Stimulated activated CD4-positive, alpha-beta T cell treated with anti-CD3 and anti-CD28 coated beads, Interleukin-12 subunit alpha, Interleukin-12 subunit beta, amount 100 ng/mL, for 24 hours (primary cell): Measurements from ENCODE around the gene TMEM229B.

ENCODE experiments used
- DNase-seq, 2 experiments: peaks; one replicate each; pipeline ENCODE4 v3.0.0-alpha.2; 2020; ENCODE audit warnings: low read depth in 2 of 2

TMEM229B gene

DNA sequence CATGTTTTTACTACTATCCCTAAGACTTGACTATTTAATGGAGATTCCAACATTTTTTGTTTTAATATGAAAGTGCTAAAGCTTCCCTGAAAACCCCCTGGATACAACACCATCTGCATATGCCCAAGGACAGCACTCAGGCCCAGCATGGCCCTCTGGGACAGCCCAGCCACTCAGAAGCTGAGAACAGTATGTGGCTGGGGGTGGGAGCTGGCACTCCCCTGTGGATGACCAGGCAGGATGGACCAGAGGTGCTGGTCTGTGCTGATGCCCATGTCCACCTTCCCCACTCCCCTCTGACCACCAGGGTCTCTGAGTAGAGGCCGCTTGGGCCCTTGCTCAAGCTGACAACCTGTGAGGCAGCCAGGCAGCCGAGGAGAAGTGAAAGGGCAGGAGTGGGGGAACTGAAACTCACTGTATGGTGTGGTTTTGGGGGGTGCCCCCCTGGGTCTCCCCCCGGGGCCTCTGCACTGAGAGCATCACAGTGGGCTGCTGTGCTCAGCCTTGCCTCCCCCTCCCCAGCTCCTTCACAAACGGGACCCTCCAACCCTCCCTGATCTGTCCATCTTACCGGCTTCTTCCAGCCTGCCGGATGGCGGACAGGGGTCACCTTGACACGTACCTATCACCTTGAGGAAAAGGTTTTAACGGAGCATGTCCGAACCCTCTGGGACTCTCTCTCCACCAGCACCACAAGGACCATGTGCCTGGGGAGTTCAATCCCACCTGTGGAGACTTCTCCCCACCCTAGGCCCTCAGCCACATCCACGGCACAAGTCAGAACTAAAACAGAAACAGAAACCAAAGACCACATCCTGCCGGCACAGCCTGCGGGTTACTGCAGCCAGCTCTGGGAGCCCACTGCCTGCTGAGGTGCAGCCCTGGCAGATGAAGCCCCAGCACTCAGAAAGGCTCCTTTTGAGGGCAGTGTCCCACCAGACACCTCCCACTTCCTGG is at the start of gene TMEM229B:
Gene TMEM229B, minus strand, starts transcription at position 785 of the 957 bp plus-strand sequence. CDS start 14,798 bp downstream, outside the sequence.
- peak; percentile 40 to 67 for DNase-seq

DNA sequence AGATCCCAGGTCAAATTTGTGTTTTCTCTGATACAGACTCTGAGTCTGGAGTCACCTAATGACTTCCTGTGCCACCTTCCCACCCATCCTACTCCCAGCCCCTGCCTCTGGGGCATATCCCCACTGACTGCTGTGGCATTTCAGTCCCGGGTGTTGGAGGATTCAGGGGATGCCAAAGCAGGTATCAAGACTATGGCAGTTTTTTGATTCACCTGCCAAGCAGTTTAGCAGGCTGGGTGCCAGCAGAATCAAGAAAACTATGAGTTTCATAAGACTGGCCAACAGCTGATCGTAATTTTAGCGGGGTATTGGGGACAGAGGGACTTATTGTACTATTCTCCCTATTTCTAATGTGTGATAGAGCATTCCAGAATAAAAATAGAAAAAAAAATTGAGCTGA is 49.2 kb upstream of the TMEM229B start:
- no peak for DNase-seq

DNA sequence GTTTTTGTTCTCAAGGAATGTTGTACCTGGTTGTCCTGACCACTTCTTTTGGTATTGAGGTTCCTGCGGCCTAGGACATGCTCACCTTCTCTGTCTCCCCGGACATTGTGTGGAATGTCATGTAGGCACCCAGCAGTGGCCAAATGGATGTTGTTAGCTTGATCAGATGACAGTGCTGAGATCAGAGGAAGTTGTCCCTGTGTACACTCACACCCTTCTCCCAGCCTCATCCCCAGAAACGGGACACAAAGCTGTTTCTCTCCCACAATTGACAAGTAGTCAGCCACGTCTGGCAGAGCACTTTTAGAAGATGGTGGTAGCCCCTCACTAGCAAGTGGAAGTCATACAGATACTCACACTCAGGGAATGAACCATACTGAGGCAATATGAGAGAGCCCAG is 47.6 kb upstream of the TMEM229B start:
- DNase-seq, result no peak

DNA sequence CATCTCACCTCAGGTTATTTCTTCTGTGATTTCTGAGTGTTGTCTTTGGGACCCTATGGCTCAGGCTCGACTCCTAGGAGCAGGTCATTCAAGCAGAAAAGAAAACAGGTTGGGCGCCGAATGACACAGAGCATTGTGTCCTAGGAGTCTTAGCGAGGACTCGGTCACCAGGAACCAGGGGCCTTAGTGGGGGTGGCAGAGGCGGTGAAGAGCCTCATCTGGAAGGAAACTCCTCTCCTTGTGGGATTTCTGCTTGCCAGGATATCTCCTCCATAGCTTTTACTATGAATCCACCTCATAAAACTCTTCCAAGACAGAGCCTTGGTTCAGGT is 45.2 kb upstream of the TMEM229B start:
- DNase-seq, result no peak

DNA sequence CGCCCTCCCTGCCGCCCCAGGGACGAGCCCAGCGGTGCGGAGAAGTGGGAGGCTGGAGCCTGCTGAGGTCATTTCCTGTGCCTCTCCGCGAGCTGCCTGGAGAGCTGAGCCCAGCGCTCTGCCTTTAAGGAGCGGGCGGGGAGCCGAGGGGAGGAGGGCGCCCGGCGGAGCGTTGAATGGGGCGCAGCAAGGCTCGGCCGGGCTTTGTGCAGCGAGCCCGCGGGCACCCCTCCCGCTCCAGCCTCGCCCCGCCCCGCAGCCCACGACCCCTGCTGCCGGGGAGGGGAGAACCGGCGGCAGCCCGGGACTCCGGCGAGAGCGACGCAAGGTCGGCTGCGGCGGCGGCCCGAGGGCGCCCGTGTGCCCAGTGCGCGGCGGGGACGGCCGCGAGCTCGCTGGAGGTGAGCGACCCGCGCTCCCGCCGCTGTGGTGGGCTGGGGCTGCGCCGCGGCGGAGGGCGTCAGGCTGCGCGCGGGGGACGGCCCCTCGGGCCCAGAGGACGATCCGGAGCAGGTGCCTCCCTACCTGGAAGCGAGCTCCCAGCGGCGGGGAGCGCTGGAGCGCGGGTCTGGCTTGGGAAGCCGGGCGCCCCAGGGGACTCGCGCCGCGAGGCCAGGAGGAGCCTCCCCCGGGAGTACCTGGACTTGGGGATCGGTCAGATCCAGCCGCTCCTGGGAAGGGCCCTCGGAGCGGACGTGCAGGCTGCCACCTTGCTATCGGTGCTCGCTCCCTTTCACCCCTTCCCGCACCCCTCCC is 44.7 kb upstream of the TMEM229B start, which contains the start of gene PLEKHH1:
Gene PLEKHH1, plus strand, starts transcription at position 293 of the 756 bp plus-strand sequence. CDS start 8,578 bp downstream, outside the sequence.
- peak in 1 of 2 experiments; percentile 57 for DNase-seq

DNA sequence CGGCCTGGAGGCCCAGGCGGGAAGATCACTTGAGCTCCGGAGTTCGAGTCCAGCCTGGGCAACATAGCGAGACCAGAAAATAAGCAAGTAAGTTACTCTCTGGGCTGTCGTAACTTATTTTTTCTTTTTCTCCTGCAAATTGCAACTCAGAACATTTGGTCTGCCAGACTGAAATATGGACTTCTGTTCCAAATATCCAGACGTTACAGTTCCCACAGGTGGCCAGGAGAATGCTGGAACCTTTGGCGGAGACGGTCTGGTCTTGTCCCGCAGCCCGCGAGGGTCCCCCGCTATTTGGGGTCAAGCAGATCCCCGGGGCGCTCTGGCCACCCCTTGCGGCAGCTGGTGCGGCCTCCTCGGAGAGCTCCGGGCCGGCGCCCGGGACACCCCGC is 44.1 kb upstream of the TMEM229B start:
- DNase-seq, result no peak

DNA sequence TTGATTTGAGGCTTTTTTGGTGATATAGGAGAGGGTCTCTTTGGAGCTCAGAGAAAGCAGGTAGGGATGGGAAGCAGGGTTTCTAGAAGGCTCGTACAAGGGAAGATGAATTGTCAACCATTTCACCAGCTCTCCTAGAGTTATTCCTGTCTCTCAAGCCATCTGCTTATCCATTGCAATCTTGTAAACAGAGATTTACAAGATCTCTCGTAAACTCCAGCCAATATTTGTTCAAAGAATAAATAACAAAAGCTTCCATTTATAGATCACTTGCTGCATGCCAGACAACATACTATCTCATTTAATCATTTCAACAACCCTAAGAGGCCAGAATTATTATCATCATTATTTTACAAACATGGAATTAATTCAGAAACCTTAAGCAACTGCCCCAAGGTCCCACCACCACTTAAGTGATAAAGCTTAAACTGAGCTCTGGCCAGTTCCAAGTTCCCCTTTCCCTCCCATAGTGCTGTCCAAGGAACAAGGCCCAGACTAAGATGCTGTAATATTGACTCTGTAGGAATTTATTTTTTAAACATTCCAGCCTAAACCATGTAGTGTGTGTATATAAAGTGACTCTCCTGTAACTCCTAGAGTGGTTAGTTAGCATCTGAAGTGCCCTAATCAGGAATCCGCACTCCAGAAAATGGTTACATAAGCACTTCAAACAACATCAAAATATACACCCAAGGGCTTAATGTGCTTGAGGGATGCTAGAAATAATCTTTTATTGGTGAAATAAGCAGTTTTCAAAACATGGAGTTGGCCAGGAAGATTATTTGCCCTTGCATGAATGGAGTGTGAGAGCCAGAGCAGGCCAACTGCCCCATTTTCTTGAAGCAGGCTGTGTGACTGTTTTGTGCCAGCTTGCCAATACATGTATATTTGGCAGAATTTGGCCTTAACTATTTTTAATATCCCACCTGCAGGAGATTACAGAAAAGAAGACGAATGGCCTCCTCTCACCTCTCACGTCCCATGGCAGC is 41.7 kb upstream of the TMEM229B start:
- no peak for DNase-seq

DNA sequence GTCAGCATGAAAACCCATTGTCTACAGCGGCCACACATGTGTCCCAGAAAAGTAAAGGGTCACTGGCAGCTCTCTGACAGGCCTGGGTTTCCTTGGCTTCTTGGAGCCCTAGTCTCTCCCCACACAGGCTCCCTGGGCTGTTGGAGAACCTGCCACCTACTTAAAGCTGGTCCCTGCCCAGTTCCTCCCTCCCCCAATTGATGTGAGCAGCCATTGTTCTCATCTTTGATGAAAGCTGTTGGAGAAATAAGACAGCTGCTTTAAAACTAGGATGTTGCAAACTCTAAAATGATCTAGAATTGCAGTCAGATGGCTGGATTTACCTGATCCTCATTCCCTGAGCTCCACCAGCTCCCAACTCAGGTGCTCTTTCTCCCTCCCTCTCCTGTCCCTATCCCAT is 39.8 kb upstream of the TMEM229B start:
- DNase-seq, result no peak

DNA sequence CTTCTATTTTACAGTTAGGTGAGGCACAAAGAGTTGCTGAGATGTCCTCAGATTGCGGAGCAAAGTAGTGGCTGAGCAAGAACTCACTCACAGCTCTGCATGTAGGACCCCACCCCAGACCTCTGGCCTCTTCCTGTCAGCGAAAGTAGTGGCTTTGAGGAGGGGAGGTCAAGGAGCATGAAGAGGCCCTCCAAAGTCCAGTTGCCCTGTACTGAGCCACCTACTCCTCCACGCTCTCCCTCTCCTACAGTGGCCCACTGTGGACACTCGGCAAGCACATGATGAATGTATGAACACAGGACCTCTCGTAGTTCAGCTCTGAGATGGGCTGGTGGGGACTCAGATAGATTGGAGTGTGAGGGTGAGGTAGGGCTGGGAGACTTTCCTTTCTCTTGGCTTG is 39.2 kb upstream of the TMEM229B start:
- no peak for DNase-seq

DNA sequence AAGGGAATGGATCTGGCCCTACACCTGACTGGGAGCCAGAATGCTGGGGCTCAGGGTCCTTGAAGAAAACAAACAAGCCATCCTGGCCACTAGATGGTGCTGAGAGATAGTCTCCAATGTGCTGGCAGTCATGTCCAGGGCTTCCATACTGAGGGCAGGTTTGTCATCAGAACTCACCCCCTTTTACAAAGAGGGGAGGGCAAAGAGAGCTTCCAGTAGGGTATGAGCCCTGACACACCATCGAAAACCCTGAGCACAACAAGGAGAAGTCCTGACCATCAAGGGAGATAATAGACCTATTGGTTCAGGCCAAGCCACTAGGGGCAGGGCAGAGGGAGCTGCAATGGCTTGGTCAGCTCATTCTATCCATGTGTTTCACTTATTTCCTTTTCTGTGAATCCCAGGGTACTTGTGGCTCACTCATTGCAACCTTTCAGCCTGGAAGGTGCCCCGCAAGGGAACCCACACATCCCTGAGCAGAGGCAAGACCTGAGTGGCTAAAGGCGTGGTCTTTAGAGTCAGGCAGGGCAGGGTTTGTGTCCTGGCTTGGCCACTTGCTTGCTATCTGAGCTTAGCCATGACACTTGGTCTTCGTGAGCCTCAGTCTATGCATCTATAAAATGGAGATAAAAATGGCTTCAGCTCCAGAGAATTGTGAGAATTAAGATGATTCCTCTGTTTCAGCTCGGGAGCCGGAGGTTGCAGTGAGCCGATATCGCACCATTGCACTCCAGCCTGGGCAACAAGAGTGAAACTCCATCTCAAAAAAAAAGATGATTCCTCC is 38.3 kb upstream of the TMEM229B start:
- DNase-seq, result no peak

DNA sequence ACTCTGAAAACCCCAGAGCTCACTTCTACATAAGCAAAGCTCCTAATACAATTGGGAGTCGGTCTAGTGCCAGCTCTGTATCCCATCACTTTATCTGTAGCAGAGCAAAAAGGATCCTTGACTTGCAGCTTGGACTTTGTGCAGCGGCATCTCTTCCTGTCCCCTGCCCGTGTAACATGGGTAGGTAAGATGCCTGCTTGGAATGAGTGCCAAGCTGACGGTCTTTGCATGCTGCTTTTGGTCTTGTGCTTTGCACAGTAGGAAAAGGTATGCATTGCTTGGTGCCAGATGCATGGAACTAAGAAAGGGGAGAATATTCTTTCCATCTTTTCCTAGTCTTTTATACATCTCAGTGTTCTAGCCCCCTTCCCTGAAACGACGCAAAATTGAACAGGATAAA is 37.7 kb upstream of the TMEM229B start:
- no peak for DNase-seq

DNA sequence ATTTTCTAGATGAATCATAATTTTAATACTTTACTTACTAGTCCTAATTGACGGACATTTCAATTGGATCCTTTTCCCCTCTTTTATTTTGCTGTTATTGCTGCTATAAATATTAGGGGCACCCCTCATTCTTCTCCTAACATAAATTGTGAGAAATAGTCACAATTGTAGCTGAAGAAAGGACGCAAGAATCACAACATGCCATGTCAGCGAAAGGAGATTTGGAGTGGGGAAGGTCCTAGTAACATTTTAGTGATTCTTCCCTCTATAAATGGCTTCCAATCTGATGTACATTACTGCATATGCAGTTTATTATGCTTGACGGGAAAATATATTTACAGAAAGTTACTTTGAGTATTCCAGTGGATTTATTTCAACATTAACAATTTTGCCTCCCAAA is 36.9 kb upstream of the TMEM229B start:
- DNase-seq, result no peak

DNA sequence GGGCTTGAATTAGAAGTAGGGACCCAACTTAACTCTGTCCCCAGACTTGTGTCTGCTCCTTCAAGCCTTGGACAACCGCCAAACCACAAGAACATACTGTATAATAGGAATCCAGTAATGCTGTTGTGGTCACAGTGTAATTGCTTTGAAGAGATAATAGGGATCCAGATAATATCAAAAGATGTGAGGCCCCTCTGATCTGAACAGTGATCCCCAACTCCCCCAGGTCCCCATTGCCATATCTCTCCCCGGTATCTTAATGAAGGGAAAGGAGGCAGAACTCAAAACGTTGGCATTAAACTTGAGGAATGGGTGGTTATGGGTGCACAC is 36.1 kb upstream of the TMEM229B start:
- no peak for DNase-seq

DNA sequence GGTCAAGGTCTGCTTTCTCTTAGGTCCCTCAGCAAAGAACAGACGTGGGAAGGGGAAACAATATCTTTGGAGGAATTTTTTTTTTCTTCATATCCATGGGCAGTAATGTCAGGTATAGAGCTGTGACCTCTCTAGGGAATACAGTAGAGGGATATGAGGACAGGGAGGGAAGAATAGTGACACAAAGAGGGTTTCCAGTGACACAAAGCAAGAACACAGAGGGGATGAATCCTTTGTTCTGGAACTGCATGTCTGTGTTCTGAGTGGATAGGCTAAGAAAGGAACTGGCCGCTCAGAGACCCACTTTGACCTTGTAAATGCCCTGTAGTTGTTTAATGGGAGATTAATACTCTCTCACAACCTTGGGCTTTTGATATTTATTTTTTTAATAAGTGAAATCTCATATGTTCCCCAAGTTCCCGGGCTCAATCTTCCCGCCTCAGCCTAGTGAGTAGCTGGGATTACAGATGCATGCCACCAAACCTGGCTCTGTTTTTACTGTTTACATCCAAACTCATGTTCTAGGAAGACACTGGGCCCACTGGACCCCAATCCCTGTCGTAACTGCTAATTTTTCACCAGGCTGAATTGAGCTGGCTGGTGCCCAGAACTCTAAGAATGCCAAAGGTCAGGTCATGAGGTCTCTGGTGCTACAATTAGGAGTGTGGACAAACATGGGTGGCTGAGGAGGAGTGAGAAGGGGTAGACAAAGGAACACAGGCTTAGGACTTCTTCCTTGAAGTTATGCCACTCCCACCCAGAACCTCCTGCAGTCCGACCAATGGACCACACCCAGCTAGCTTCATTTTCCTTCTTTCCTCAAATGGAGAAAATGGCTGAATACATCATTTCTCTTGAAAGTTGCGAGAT is 35.5 kb upstream of the TMEM229B start:
- DNase-seq, result no peak

DNA sequence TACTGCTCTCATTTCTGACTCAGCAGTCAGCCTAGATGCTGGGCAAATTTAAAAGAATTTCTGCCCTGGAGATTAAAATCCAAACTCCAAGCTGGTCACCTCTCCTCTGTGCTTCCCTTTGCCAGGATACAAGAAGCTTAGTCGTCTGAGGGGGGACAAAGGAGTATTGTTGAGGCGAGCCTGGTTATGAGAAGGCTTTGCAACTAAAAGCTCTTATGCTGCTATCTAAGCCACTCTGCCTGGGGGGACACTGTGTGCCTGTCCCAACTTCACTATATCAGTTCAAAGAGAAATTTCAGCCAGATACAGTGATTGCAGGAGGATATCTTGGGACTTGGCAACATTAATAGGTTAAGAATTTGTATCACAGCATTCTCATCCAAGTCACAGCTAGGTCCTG is 33.7 kb upstream of the TMEM229B start:
- no peak for DNase-seq

DNA sequence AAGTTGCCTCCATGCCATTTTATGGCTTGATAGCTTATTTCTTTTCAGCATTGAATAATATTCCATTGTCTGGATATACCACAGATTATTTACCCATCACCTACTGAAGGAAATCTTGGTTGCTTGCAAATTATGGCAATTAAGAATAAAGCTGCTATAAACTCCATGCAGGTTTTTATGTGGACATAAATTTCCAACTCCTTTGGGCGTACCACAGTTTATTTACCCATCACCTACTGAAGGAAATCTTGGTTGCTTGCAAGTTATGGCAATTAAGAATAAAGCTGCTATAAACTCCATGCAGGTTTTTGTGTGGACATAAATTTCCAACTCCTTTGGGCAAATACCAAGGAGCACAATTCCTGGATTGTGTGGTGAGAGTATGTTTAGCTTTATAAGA is 32.0 kb upstream of the TMEM229B start:
- DNase-seq, result no peak

DNA sequence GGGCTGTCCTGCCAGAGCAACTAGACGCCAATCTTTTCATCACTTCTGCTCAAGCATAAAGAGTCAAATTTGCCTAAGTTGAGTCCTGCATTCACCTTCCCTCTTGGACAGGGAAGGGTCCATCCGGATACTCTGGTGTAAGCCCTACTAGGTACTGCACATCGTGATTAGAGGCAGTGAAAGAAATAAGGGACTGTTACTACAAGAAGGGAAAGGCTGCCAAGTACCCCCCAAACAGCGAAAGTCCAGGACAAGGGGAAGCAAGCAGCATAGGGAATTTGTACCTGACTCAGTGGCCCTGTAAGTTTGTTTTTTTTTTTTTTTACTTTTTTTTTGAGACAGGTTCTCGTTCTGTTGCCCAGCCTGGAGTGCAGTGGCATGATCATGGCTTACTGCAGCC is 30.9 kb upstream of the TMEM229B start:
- no peak for DNase-seq

DNA sequence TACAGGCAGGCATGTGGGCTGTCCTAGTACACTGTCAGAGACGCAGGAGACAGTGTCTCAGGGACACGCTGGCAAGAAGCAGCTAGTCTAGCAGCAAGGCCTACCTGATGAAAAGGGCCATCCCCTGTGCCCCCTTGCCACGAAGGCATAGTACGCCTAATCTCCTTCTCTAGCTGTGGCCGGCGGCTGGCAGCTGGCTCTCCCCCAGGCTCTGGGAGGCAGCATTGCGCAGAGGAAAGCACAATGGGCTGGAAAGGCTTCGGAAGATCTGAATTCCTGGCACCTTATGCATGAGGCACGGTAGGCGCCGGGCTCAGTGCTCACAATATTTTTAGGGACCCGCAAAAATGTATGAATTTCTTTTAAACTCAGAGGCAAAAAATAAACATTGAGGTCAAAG is 28.6 kb upstream of the TMEM229B start:
- no peak for DNase-seq

DNA sequence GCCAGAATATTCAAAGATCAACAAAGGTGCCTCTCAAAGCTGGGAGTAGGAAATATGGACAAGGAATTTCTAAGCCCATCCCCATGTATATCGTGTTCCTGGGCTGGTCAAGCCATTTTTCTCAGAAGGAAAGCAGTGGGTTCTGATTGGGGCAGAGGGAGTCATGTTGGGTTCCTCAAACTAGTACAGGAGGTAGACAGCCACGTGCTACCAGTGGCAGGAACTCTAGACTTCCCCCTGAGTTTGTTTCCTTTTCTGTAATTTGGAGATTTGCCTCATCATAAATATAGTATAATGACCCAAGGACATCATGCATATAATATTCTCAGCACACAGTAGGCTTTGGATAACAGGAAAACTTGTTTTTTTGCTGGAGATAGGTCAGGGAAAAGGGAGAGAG is 28.2 kb upstream of the TMEM229B start:
- no peak for DNase-seq
